D721Med (cell line): Measurements from ENCODE around the gene ZIC4.

Experiments used
- DNase-seq: peaks from one replicate; pipeline ENCODE4 v3.0.0; 2011; ENCODE audit warnings: low spot score; ENCODE audit not compliant: insufficient read length
- FAIRE-seq: peaks from 2 replicates; lab custom pipeline; 2011; peaks lifted over from hg19 to GRCh38; lab: Jason Lieb, UNC
- CTCF ChIP-seq: IDR thresholded peaks from 2 replicates; pipeline ENCODE4 v1.5.1; 2012; ENCODE audit warnings: mild to moderate bottlenecking, control low read depth; ENCODE audit not compliant: insufficient read depth; ENCODE audit errors: missing control alignments

The ZIC4 gene

GRCh38 chr3:147398813-147399534 lies 7.4 kb downstream of the ZIC4 start:
- no peak for DNase-seq
- no peak for FAIRE-seq
- no peak for TF ChIP-seq CTCF

GRCh38 chr3:147397875-147398812 lies 8.2 kb downstream of the ZIC4 start:
- FAIRE-seq = no peak
- no peak for DNase-seq
- no peak for TF ChIP-seq CTCF

DNA sequence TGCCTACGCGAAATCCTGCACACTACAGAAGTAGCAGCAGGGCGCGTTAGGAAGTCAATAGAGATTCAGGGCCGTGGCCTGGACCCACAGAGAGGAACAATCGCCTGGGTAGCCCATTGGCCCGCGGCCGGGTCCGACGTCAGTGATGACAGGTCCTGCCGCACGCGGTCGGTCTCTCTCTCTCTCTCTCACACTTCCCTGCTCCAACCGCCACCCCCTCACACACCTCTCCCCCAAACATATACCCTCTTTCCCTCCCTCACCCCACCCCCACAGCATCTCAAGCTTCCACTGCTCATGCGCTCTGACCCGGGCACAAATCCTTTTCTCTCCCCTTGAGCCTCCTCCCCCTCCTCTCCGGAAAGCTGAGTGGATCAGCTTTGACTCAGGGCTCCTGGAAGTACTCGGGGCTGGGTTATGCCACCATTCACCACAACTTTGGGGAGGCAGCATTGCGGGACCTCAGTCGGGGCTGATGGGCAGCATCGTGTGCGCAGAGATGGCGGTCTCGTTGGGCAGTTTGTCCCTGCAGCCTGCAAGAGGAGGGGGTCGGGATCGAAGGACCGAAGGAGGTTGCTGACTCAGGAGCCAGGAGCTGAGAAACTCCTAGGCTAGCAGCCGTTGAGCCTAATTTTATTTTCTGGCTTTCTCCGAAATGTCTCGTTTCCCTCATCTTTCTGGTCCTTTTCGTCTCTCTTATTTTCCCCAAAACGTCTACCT lies 9.0 kb downstream of the ZIC4 start:
- DNase-seq (no peak), FAIRE-seq (no peak)
- TF ChIP-seq CTCF = no peak

DNA sequence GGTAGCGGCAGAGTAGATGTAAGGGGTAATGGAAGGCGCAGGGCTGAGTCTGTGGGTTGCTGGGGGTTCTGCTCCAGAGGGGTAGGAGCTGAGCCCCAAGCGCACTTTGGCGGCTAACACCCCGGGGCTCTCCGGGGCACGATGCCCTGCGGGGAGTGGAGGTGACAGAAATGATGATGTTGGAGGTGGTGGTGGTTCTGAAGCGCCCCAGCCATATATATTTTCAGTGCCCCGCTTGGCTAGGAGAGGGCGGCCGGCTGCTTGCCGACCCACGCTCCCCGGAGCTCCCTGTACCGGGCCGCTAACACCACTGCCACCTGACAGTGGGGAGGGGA lies 9.7 kb downstream of the ZIC4 start:
- FAIRE-seq (no peak), DNase-seq (no peak)
- TF ChIP-seq CTCF = no peak

GRCh38 chr3:147395899-147396711 lies 10.2 kb downstream of the ZIC4 start:
- no peak for DNase-seq
- TF ChIP-seq CTCF = no peak
- FAIRE-seq = no peak

- no peak for DNase-seq
- FAIRE-seq = no peak
Measured at GRCh38 chr3:147394884-147395225, 11.5 kb downstream of the ZIC4 start.

More at GRCh38 chr3:147394884-147395225, 11.5 kb downstream of the ZIC4 start:
- no peak for TF ChIP-seq CTCF
